Progenitor cell of endocrine pancreas (in vitro differentiated cells): ENCODE measurements around the gene EPC1. TPM values are rescaled to one million over a fixed set of nuclear protein-coding genes. Genes with fewer than 3 reads are reported as not detected.
"Not testable (repeated sequence)": the region's sequence is repeated elsewhere in the genome, so short reads cannot be mapped to it uniquely, and the experiment has no call there.

Source experiments
- DNase-seq: peaks from one replicate; pipeline ENCODE4 v3.0.0; 2021; ENCODE audit warnings: low spot score; ENCODE audit not compliant: unreplicated experiment
- H3K27ac Mint-ChIP-seq: 2 replicates; pipeline ENCODE4 v1.8.0; 2021; ENCODE audit warnings: mild to moderate bottlenecking, moderate library complexity, mixed read lengths
- H3K27me3 Mint-ChIP-seq: 2 replicates; pipeline ENCODE4 v1.8.0; 2021; ENCODE audit warnings: mixed read lengths
- H3K36me3 Mint-ChIP-seq: 2 replicates; pipeline ENCODE4 v1.8.0; 2022; ENCODE audit warnings: mixed read lengths; ENCODE audit not compliant: insufficient read depth
- H3K4me1 Mint-ChIP-seq: 2 replicates; pipeline ENCODE4 v1.8.0; 2021; ENCODE audit warnings: low read depth, mixed read lengths
- H3K4me3 Mint-ChIP-seq: 2 replicates; pipeline ENCODE4 v1.8.0; 2021; ENCODE audit warnings: low read depth, mild to moderate bottlenecking, moderate library complexity, mixed read lengths
- H3K9me3 Mint-ChIP-seq: 2 replicates; pipeline ENCODE4 v1.8.0; 2021; ENCODE audit warnings: low read depth, mixed read lengths
- CTCF ChIP-seq: fragments of 200-600 bp; sonication (generic); IDR thresholded peaks from one replicate; pipeline ENCODE4 v1.5.0; 2021; ENCODE audit warnings: antibody characterized with exemption, mild to moderate bottlenecking; ENCODE audit not compliant: unreplicated experiment
- long read RNA-seq: library from polyadenylated mRNA; unstranded; transcript quantifications from one replicate; pipeline ENCODE4 v2.0.0, GENCODE V29; 2020
- total RNA-seq: library from RNA; stranded (reverse); gene quantifications from 2 replicates; pipeline ENCODE4 v1.2.1, GENCODE V29; 2021

Gene EPC1
- total RNA-seq, result 59.5 and 61.6 TPM in 2 replicates
- long read RNA-seq, full-length matches to known transcripts, result 19 of 49 reads
- long read RNA-seq, partial matches to known transcripts, result 10 of 49 reads
- long read RNA-seq, other reads (novel, unspliced or antisense), result 20 of 49 reads

GRCh38 chr10:32346551-32347362, at the start of gene EPC1:
TSS of gene EPC1 (minus strand) at chr10:32347158. CDS start at chr10:32346915, 243 bp downstream.
- Mint-ChIP-seq H3K4me3 (peak within 1 kb of the TSS; percentile 95), H3K27me3 (no peaks in the 10 kb centered on the region), H3K36me3 (peaks cover 1% of the 10 kb centered on the region), H3K9me3 (no peaks in the 10 kb centered on the region), H3K4me1 (peaks cover 45% of the 10 kb centered on the region), H3K27ac (peak within 1 kb of the TSS; percentile 100)
- no peak for TF ChIP-seq CTCF
- peak; percentile 71 for DNase-seq

- TF ChIP-seq CTCF, result no peak
- Mint-ChIP-seq H3K27me3 (no peaks in the 10 kb centered on the region), H3K4me3 (no peak overlapping the region), H3K9me3 (peaks cover 3% of the 10 kb centered on the region), H3K36me3 (no peaks in the 10 kb centered on the region), H3K4me1 (no peaks in the 10 kb centered on the region), H3K27ac (no peak overlapping the region)
- no peak for DNase-seq
These were observed 47.0 kb upstream of the EPC1 start for GRCh38 chr10:32393911-32394310.

GRCh38 chr10:32392284-32392683, 45.3 kb upstream of the EPC1 start:
- H3K4me3 Mint-ChIP-seq, DNase-seq, H3K27ac Mint-ChIP-seq, H3K9me3 Mint-ChIP-seq, H3K36me3 Mint-ChIP-seq, H3K4me1 Mint-ChIP-seq, H3K27me3 Mint-ChIP-seq: not testable (repeated sequence)

- TF ChIP-seq CTCF, result no peak
- Mint-ChIP-seq H3K4me3 (no peak overlapping the region), H3K27me3 (no peaks in the 10 kb centered on the region), H3K36me3 (no peaks in the 10 kb centered on the region), H3K9me3 (peaks cover 3% of the 10 kb centered on the region), H3K27ac (no peak overlapping the region), H3K4me1 (no peaks in the 10 kb centered on the region)
- no peak for DNase-seq
These were observed 43.2 kb upstream of the EPC1 start for GRCh38 chr10:32390193-32390592.

- no peak for DNase-seq
- Mint-ChIP-seq H3K4me3 (no peak overlapping the region), H3K4me1 (no peaks in the 10 kb centered on the region), H3K27me3 (no peaks in the 10 kb centered on the region), H3K27ac (no peak overlapping the region), H3K9me3 (peaks cover 3% of the 10 kb centered on the region), H3K36me3 (no peaks in the 10 kb centered on the region)
- no peak for TF ChIP-seq CTCF
These were observed 41.5 kb upstream of the EPC1 start for GRCh38 chr10:32388258-32389027.
